Neutrophil (primary cell): ENCODE measurements around the gene TXNL4A.

Experiments used
- H3K27ac ChIP-seq: fragments of 200-600 bp; sonication (generic); 2 replicates; pipeline ENCODE4 v1.5.1; 2016; ENCODE audit warnings: mild to moderate bottlenecking, moderate library complexity
- H3K27me3 ChIP-seq: fragments of 200-600 bp; sonication (generic); 2 replicates; pipeline ENCODE4 v1.6.0; 2016; ENCODE audit warnings: mild to moderate bottlenecking
- H3K36me3 ChIP-seq: fragments of 200-600 bp; sonication (generic); 2 replicates; pipeline ENCODE4 v1.5.1; 2017
- H3K4me1 ChIP-seq, 2 experiments: fragments of 200-600 bp in 1 of 2; sonication (generic) in 1 of 2; 1 replicate in 1 of 2; 2 replicates in 1 of 2; pipeline versions ENCODE4 v1.5.1 to v1.6.1; 2013 to 2016; ENCODE audit warnings: low read depth in 1 of 2, low read length in 1 of 2, mild to moderate bottlenecking in 1 of 2, moderate library complexity in 1 of 2; ENCODE audit not compliant: control insufficient read depth in 1 of 2, insufficient read depth in 1 of 2
- H3K4me3 ChIP-seq, 2 experiments: fragments of 200-600 bp in 1 of 2; sonication (generic) in 1 of 2; 1 replicate in 1 of 2; 2 replicates in 1 of 2; pipeline ENCODE4 v1.5.1; 2013 to 2016; ENCODE audit warnings: low read depth in 1 of 2, low read length in 1 of 2, mild to moderate bottlenecking in 1 of 2, moderate library complexity in 1 of 2
- H3K9me3 ChIP-seq: fragments of 200-600 bp; sonication (generic); 2 replicates; pipeline ENCODE4 v1.5.1; 2016
- CTCF ChIP-seq: fragments of 200-600 bp; sonication (generic); IDR thresholded peaks from 2 replicates; pipeline ENCODE4 v1.5.1; 2016; ENCODE audit warnings: antibody characterized with exemption

TXNL4A gene

DNA sequence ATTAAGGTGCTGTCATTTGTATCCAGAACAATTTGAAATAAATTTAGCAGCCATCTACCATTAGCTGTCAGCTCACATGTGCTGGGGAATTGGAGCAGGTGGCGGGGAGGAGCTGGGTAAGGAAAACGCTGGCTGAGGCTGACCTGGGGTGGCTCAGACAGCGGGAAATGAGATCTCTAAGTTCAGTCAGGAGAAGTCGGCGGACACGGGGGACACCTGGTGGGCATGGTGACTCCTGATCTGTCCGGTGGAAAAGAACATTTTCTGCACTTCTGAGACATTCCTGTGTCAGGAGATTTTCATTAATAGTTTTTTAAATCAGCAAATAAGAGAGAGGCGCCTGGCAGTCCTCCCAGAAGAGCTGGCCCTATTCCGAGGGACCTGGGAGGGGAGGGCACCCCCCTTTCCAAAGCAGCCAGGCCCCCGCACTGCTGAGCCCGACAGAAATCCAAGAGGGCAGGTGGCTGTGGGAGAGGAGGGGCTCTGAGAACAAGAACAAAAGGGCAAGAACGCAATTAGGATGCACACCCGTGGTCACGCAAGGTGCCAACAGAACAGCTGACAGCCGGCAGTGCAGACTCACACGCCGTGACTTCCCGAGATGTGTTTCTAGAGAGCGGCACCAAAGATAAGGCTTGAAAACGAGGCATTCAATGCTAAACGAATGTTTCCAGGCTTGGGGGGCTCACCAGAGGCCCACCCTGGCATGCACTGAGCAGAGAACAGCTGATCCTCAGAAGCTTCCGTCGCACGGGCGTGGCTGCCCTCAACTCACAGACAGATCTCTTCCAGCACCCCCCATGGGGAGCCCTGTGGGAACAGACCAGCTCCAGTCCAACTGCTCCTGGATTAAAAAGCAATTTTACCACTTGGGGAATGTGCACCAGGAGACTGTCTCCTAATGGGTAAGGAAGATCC, 63.3 kb downstream of the TXNL4A start:
- no peak overlapping the region for H3K4me3 ChIP-seq
- peaks cover 12% of the 10 kb centered on the region for H3K9me3 ChIP-seq
- H3K27ac ChIP-seq = no peak overlapping the region
- H3K4me1 ChIP-seq = no peaks in the 10 kb centered on the region
- no peak for TF ChIP-seq CTCF
- no peaks in the 10 kb centered on the region for H3K27me3 ChIP-seq
- peaks cover 32% of the 10 kb centered on the region for H3K36me3 ChIP-seq

DNA sequence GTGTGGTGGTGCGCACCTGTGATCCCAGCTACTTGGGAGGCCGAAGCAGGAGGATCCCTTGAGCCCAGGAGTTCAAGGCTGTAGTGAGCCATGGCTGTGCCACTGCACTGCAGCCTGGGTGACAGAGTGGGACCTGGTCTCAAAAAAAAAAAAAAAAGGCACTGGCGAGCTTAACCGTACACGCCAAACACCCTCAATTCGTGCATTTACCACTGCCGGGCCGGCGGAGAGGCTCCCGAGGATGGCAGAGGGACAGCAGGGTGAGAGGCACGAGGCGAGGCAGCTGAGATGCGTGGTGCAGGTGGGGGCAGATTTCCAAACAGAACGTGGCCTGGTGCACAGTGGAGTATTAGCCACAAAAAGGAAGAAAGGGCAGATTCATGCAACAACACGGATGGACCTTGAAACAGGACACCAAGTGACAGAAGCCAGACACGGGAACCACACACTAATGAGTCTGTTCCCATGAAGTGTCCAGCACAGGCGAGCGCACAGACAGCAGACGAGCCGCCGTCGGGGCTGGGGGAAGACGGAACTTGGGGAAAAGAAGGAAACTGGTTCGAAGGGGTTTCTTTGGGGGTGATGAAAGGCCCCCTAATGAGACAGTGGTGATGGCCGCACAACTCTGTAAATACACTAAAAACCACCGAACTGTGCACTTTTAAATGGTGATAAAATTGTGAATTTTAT, 64.3 kb downstream of the TXNL4A start:
- no peak overlapping the region for H3K4me3 ChIP-seq
- peaks cover 32% of the 10 kb centered on the region for H3K36me3 ChIP-seq
- peaks cover 10% of the 10 kb centered on the region for H3K9me3 ChIP-seq

GRCh38 chr18:79922971-79923411, 65.4 kb downstream of the TXNL4A start:
- no peaks in the 10 kb centered on the region for H3K4me1 ChIP-seq
- H3K9me3 ChIP-seq = peaks cover 9% of the 10 kb centered on the region
- no peak for TF ChIP-seq CTCF
- peaks cover 35% of the 10 kb centered on the region for H3K36me3 ChIP-seq
- no peak overlapping the region for H3K27ac ChIP-seq
- no peak overlapping the region for H3K4me3 ChIP-seq
- no peaks in the 10 kb centered on the region for H3K27me3 ChIP-seq

More for the DNA sequence above, 64.3 kb downstream of the TXNL4A start:
- Histone ChIP-seq H3K27me3 (no peaks in the 10 kb centered on the region), H3K27ac (no peak overlapping the region), H3K4me1 (no peaks in the 10 kb centered on the region)
- TF ChIP-seq CTCF = no peak

- Histone ChIP-seq H3K27me3 (no peaks in the 10 kb centered on the region), H3K4me1 (no peaks in the 10 kb centered on the region), H3K9me3 (peaks cover 15% of the 10 kb centered on the region), H3K27ac (no peak overlapping the region), H3K36me3 (peaks cover 39% of the 10 kb centered on the region), H3K4me3 (no peak overlapping the region)
- TF ChIP-seq CTCF = no peak
These were observed 66.1 kb downstream of the TXNL4A start for GRCh38 chr18:79921984-79922965.
